Kidney epithelial cell (primary cell): ENCODE measurements around the gene PTPRR. TPM values are rescaled to one million over a fixed set of nuclear protein-coding genes. Genes with fewer than 3 reads are reported as not detected.

Experiments
- DNase-seq: peaks from one replicate; pipeline ENCODE4 v3.0.0-alpha.2; 2010; ENCODE audit warnings: low read depth
- H3K27me3 ChIP-seq: 2 replicates; pipeline ENCODE4 v1.6.0; 2011; ENCODE audit warnings: low read length; ENCODE audit not compliant: control insufficient read depth, insufficient read depth
- H3K36me3 ChIP-seq: 2 replicates; pipeline ENCODE4 v1.5.1; 2011; ENCODE audit warnings: low read length; ENCODE audit not compliant: control insufficient read depth, insufficient read depth
- H3K4me3 ChIP-seq: 2 replicates; pipeline ENCODE4 v1.5.1; 2011; ENCODE audit warnings: low read depth, mild to moderate bottlenecking, control low read depth, low read length
- total RNA-seq: library from RNA; depleted of rRNA; stranded (reverse); fragments of >200 nt; gene quantifications from 2 replicates; pipeline ENCODE4 v1.2.3, GENCODE V29; 2015
- TF ChIP-seq, protein P1 (sequence below): IDR thresholded peaks from 2 replicates; pipeline ENCODE4 v1.5.1; 2011; ENCODE audit warnings: mild to moderate bottlenecking, moderate library complexity, low read length, control low read depth, inconsistent platforms; ENCODE audit not compliant: insufficient read depth, poor library complexity, severe bottlenecking

Gene PTPRR
- total RNA-seq, 1 donor from 2014 or later: 2.3 TPM

- Histone ChIP-seq H3K36me3 (no peaks in the 10 kb centered on the region), H3K4me3 (no peak overlapping the region), H3K27me3 (no peaks in the 10 kb centered on the region)
- TF ChIP-seq, protein P1, sequence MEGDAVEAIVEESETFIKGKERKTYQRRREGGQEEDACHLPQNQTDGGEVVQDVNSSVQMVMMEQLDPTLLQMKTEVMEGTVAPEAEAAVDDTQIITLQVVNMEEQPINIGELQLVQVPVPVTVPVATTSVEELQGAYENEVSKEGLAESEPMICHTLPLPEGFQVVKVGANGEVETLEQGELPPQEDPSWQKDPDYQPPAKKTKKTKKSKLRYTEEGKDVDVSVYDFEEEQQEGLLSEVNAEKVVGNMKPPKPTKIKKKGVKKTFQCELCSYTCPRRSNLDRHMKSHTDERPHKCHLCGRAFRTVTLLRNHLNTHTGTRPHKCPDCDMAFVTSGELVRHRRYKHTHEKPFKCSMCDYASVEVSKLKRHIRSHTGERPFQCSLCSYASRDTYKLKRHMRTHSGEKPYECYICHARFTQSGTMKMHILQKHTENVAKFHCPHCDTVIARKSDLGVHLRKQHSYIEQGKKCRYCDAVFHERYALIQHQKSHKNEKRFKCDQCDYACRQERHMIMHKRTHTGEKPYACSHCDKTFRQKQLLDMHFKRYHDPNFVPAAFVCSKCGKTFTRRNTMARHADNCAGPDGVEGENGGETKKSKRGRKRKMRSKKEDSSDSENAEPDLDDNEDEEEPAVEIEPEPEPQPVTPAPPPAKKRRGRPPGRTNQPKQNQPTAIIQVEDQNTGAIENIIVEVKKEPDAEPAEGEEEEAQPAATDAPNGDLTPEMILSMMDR: no peak
- DNase-seq: no peak
These were observed 329.9 kb downstream of the PTPRR start for GRCh38 chr12:70590549-70591226.

- H3K36me3 ChIP-seq: no peaks in the 10 kb centered on the region
- TF ChIP-seq, protein P1: peak; percentile 90
- no peak overlapping the region for H3K4me3 ChIP-seq
- H3K27me3 ChIP-seq: no peaks in the 10 kb centered on the region
- no peak for DNase-seq
These were observed 330.5 kb downstream of the PTPRR start for GRCh38 chr12:70590051-70590450.

Other genes starting within 250 kb of the PTPRR start
- gene TSPAN8, start 237.3 kb upstream of the PTPRR start, total RNA-seq: 0.42 and 0.89 TPM in 2 replicates